Measurements from ENCODE around the gene OSBPL7.

DNA sequence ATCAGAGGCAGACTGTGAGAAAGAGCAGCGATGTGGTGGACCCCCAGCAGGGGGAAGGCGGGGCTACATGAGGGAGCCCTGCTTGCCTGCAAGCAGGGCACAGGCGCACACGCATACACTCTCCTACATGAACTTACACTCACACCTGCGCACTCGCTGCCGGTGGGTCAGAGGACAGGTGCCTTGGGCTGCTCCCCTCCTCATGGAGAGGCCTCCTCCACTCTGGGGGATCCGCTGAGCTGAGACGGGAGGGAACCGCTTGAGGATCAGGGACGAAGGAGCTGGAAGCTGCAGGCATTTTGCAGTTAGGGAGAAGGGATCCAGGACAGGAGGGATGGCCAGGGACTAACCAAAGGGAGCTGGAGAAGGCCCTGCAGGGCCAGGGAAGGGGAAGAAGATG lies 14.2 kb downstream of the OSBPL7 start:
- TF ChIP-seq, protein P1, sequence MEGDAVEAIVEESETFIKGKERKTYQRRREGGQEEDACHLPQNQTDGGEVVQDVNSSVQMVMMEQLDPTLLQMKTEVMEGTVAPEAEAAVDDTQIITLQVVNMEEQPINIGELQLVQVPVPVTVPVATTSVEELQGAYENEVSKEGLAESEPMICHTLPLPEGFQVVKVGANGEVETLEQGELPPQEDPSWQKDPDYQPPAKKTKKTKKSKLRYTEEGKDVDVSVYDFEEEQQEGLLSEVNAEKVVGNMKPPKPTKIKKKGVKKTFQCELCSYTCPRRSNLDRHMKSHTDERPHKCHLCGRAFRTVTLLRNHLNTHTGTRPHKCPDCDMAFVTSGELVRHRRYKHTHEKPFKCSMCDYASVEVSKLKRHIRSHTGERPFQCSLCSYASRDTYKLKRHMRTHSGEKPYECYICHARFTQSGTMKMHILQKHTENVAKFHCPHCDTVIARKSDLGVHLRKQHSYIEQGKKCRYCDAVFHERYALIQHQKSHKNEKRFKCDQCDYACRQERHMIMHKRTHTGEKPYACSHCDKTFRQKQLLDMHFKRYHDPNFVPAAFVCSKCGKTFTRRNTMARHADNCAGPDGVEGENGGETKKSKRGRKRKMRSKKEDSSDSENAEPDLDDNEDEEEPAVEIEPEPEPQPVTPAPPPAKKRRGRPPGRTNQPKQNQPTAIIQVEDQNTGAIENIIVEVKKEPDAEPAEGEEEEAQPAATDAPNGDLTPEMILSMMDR (IDR thresholded peaks at IDR 0.05): no peak
- no peak for TF ChIP-seq POLR2A (IDR thresholded peaks at IDR 0.05)
